HCT116 (cell line): ENCODE measurements around the gene FAM237B. TPM values are rescaled to one million over a fixed set of nuclear protein-coding genes. Genes with fewer than 3 reads are reported as not detected.

Source experiments
- ATAC-seq: fragments of 200-7000 bp; cut with Tn5 transposase; 2 replicates; pipeline ENCODE4 v1.9.1; 2020; ENCODE audit warnings: mild to moderate bottlenecking, moderate library complexity
- BruUV-seq: library from RNA; stranded (reverse); fragments of 400-500 nt; replicated peaks from 2 replicates; lab custom pipeline; 2021; lab: Mats Ljungman, UMichigan
- CTCF ChIA-PET: fragments of 300-600 bp; sonication (Branson Sonifier 250); formaldehyde crosslinking; loops from one replicate; lab custom pipeline; 2021; ENCODE audit warnings: antibody characterized with exemption; lab: Charles Lee
- POLR2A ChIA-PET: fragments of 300-600, 350-600 bp; sonication (Branson Sonifier 250); formaldehyde crosslinking; loops from one replicate; lab custom pipeline; 2021; ENCODE audit warnings: antibody characterized with exemption; lab: Charles Lee
- RAD21 ChIA-PET, 2 experiments: fragments of 300-600 bp; sonication (Branson Sonifier 250); formaldehyde crosslinking; loops; one replicate each; lab custom pipeline; 2023; ENCODE audit warnings: low total read pairs in 2 of 2; ENCODE audit not compliant: uncharacterized antibody in 2 of 2, unreplicated experiment in 2 of 2, low non-redundant PET in 1 of 2; lab: Charles Lee
- DNase-seq: peaks from one replicate; pipeline ENCODE4 v3.0.0-alpha.2; 2010; ENCODE audit warnings: low read depth, low spot score
- H2AFZ ChIP-seq: fragments of 200-600 bp; shearing (Covaris generic), sonication (generic); 2 replicates; pipeline ENCODE4 v1.6.1; 2017; ENCODE audit warnings: low read depth, mixed run types, mixed read lengths, antibody characterized with exemption, low read length; ENCODE audit not compliant: poor library complexity, severe bottlenecking
- H3K27ac ChIP-seq: 2 replicates; pipeline ENCODE4 v1.5.1; 2012; ENCODE audit warnings: low read depth, low read length
- H3K27me3 ChIP-seq: fragments of 200-600 bp; sonication (generic); 2 replicates; pipeline ENCODE4 v1.6.1; 2016; ENCODE audit warnings: mixed run types, low read length, mixed read lengths; ENCODE audit not compliant: insufficient read depth
- H3K36me3 ChIP-seq, 2 experiments: fragments of 200-500 bp in 1 of 2; fragments of 200-600 bp in 1 of 2; sonication (Bioruptor generic) in 1 of 2; sonication (generic) in 1 of 2; 2 replicates each; pipeline versions ENCODE4 v1.5.1 to v1.6.1; 2014 to 2016; ENCODE audit warnings: low read length in 2 of 2, inconsistent platforms in 1 of 2, mixed read lengths in 1 of 2, mixed run types in 1 of 2; ENCODE audit not compliant: insufficient read depth in 2 of 2, control insufficient read depth in 1 of 2
- H3K4me1 ChIP-seq, 2 experiments: fragments of 200-600 bp in 1 of 2; sonication (generic) in 1 of 2; 2 replicates each; pipeline versions ENCODE4 v1.5.1 to v1.6.1; 2012 to 2017; ENCODE audit warnings: low read length in 2 of 2, inconsistent platforms in 1 of 2, mild to moderate bottlenecking in 1 of 2, mixed read lengths in 1 of 2, mixed run types in 1 of 2, moderate library complexity in 1 of 2; ENCODE audit not compliant: insufficient read depth in 2 of 2, control insufficient read depth in 1 of 2
- H3K4me2 ChIP-seq: fragments of 200-600 bp; sonication (generic); 2 replicates; pipeline ENCODE4 v1.6.1; 2017; ENCODE audit warnings: mixed run types, low read length, mixed read lengths
- H3K4me3 ChIP-seq, 2 experiments: fragments of 200-600 bp in 1 of 2; sonication (generic) in 1 of 2; replicated peaks in 1 of 2; 2 replicates each; pipeline ENCODE4 v1.5.1; 2011 to 2016; ENCODE audit warnings: low read length in 2 of 2, control low read depth in 1 of 2, low read depth in 1 of 2, mild to moderate bottlenecking in 1 of 2, mixed read lengths in 1 of 2, mixed run types in 1 of 2
- H3K79me2 ChIP-seq: fragments of 200-600 bp; sonication (generic); 2 replicates; pipeline ENCODE4 v1.6.1; 2017; ENCODE audit warnings: mild to moderate bottlenecking, mixed run types, low read length, moderate library complexity, mixed read lengths; ENCODE audit not compliant: insufficient read depth
- H3K9ac ChIP-seq: fragments of 200-600 bp; sonication (generic); 2 replicates; pipeline ENCODE4 v1.6.1; 2016; ENCODE audit warnings: low read length, mixed read lengths
- H3K9me2 ChIP-seq: fragments of 200-600 bp; sonication (generic), shearing (Covaris generic); 2 replicates; pipeline ENCODE4 v1.6.1; 2017; ENCODE audit warnings: mixed run types, mild to moderate bottlenecking, moderate library complexity; ENCODE audit not compliant: insufficient read depth
- H3K9me3 ChIP-seq, 2 experiments: fragments of 200-500 bp in 1 of 2; fragments of 200-600 bp in 1 of 2; sonication (Bioruptor generic) in 1 of 2; sonication (generic) in 1 of 2; 2 replicates each; pipeline ENCODE4 v1.6.1; 2014 to 2017; ENCODE audit warnings: low read length in 2 of 2, mixed read lengths in 2 of 2, inconsistent platforms in 1 of 2, low read depth in 1 of 2, mild to moderate bottlenecking in 1 of 2, mixed run types in 1 of 2, moderate library complexity in 1 of 2; ENCODE audit not compliant: control insufficient read depth in 1 of 2, insufficient read depth in 1 of 2
- H4K20me1 ChIP-seq: fragments of 200-600 bp; sonication (generic), shearing (Covaris generic); 2 replicates; pipeline ENCODE4 v1.6.1; 2017; ENCODE audit warnings: mixed run types, mild to moderate bottlenecking, moderate library complexity; ENCODE audit not compliant: insufficient read depth
- CBX3 ChIP-seq: IDR thresholded peaks from 2 replicates; pipeline ENCODE4 v1.6.1; 2012; ENCODE audit warnings: low read depth
- CEBPB ChIP-seq: IDR thresholded peaks from 2 replicates; pipeline ENCODE4 v1.6.1; 2012; ENCODE audit warnings: low read depth
- EGR1 ChIP-seq: IDR thresholded peaks from 2 replicates; pipeline ENCODE4 v1.6.1; 2012; ENCODE audit warnings: low read depth
- ELF1 ChIP-seq: IDR thresholded peaks from 2 replicates; pipeline ENCODE4 v1.6.1; 2012; ENCODE audit warnings: low read depth, borderline replicate concordance
- EZH2phosphoT487 ChIP-seq: fragments of 200-600 bp; IDR thresholded peaks from 2 replicates; pipeline ENCODE4 v1.6.1; 2018; ENCODE audit warnings: antibody characterized with exemption, borderline replicate concordance
- FOSL1 ChIP-seq: IDR thresholded peaks from 2 replicates; pipeline ENCODE4 v1.6.1; 2012; ENCODE audit warnings: low read depth
- JUND ChIP-seq: IDR thresholded peaks from 2 replicates; pipeline ENCODE4 v1.6.1; 2012
- POLR2A ChIP-seq: IDR thresholded peaks from 2 replicates; pipeline ENCODE4 v1.7.0; 2011; ENCODE audit warnings: borderline replicate concordance; ENCODE audit not compliant: insufficient read depth, insufficient read length; ENCODE audit errors: extremely low read depth
- POLR2AphosphoS5 ChIP-seq: IDR thresholded peaks from 2 replicates; pipeline ENCODE4 v1.6.1; 2011; ENCODE audit warnings: mild to moderate bottlenecking, low read depth, low read length, moderate library complexity
- RAD21 ChIP-seq: IDR thresholded peaks from 2 replicates; pipeline ENCODE4 v1.6.1; 2012; ENCODE audit warnings: low read depth, mild to moderate bottlenecking
- SP1 ChIP-seq: IDR thresholded peaks from 2 replicates; pipeline ENCODE4 v1.6.1; 2012; ENCODE audit warnings: low read depth
- SRF ChIP-seq: IDR thresholded peaks from 2 replicates; pipeline ENCODE4 v1.6.1; 2012; ENCODE audit warnings: low read depth
- TCF7L2 ChIP-seq: IDR thresholded peaks from 2 replicates; pipeline ENCODE4 v1.7.0; 2011; ENCODE audit warnings: borderline replicate concordance, inconsistent platforms; ENCODE audit not compliant: insufficient read depth, insufficient read length; ENCODE audit errors: extremely low read depth
- YY1 ChIP-seq: IDR thresholded peaks from 2 replicates; pipeline ENCODE4 v1.6.1; 2011; ENCODE audit warnings: low read length, low read depth, moderate library complexity, mild to moderate bottlenecking; ENCODE audit not compliant: insufficient replicate concordance; ENCODE audit errors: extremely low read depth
- ZFX ChIP-seq: fragments of 450-650 bp; IDR thresholded peaks from 2 replicates; pipeline ENCODE4 v1.6.1; 2017
- intact Hi-C: fragments of 100-400 bp; cut with micrococcal nuclease; formaldehyde crosslinking; loops from 2 replicates; pipeline ENCODE4 v1.10.0; 2022
- total RNA-seq: library from RNA; stranded (reverse); gene quantifications from one replicate; pipeline ENCODE4 v1.2.1, GENCODE V29; 2021; ENCODE audit not compliant: unreplicated experiment
- TF ChIP-seq, protein P1 (sequence below): IDR thresholded peaks from 2 replicates; pipeline ENCODE4 v1.6.1; 2012
- TF ChIP-seq, protein P2 (sequence below): IDR thresholded peaks from 2 replicates; pipeline ENCODE4 v1.6.1; 2011; ENCODE audit warnings: mild to moderate bottlenecking, low read length, moderate library complexity; ENCODE audit not compliant: insufficient replicate concordance; ENCODE audit errors: extremely low read depth
- TF ChIP-seq, protein P3 (sequence below): IDR thresholded peaks from 2 replicates; pipeline ENCODE4 v1.6.1; 2012; ENCODE audit warnings: low read depth
- TF ChIP-seq, protein P4 (sequence below): IDR thresholded peaks from 2 replicates; pipeline ENCODE4 v1.6.1; 2012

FAM237B gene
- total RNA-seq, 1 experiment from 2014 or later: not detected

DNA sequence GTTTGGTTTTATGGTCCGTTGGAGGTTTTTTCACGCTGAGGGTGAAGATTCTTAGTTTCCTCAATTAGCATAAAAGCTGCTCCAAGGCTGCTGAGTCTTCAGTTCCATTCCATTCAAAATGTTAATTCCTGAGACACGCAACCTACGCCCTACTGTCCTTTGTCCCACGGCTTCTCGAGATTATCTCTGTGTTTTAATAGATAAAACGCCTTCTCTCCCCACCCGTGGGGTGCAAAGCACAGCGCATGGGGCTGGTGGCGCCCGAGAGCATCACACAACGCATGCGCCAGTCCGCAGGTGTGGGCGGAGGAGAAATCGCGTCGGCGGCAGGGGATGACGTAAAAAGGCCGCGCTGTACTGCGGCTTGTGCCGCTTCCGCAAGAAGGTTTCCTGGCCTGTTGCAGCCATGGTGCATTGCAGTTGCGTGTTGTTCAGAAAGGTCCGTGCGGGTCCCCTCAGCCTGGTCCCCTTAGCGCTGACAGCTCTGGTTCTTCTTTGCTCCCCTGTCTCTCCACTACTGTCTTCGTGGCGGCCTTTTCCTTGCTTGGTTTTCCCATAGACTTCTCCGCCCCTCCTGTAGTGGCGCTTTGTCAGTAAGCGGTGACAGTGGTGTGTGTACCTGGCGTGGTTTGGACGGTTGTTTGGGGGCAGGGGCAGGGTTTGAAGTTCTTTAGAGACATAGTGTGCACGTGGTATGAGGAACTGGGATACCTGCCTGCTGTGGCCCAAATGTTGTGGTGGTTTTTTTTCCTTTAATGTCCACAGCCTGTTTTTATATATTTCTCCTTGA is 25.4 kb upstream of the FAM237B start, which contains the start of gene GTPBP10 (continued):
- TF ChIP-seq RAD21: peak; percentile 15; the same call in 1 of the 2 replicates
- TF ChIP-seq, protein P1, sequence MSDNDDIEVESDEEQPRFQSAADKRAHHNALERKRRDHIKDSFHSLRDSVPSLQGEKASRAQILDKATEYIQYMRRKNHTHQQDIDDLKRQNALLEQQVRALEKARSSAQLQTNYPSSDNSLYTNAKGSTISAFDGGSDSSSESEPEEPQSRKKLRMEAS: peak; percentile 93
- TF ChIP-seq ZFX: peak; percentile 89
- TF ChIP-seq CEBPB: 0 out of 2 replicates have a peak, but pooled peaks have one; percentile 19

DNA sequence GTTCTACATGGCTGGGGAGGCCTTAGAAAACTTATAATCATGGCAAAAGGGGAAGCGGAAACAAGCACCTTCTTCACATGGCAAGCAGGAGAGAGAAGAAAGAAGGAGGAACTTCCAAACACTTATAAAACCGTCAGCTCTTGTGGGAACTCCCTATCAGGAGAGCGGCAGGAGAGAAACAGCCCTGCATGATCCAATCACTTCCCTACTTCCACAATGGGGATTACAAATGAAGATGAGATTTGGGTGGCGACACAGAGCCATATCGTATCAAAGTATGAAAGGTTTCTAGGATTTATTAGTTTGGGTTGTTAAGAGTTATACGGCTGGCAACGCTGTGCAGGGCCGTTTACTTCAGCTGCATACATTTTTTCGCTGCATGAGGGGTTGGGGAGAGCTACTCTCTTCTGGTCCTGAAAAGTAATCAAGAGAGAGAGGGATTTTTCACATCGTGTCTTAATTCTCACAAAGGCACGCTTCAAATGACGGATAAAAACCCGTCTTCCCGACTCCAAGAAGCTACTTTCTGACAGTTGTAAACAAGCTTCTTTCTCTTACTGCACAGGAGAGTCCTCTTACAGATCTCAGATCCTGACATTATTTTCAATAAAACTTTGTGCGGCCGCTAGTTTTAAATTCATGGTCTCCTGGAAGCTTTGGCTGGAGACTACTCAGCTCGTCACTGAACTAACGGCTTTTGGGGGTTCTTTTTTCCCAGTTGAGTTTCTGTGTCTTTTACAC is 24.7 kb upstream of the FAM237B start:
- CTCF ChIA-PET: no interaction called here
- Histone ChIP-seq H3K4me3 (peak overlapping the region; percentile 97 to 99), H3K4me1 (peaks cover 0 to 14% of the 10 kb centered on the region in 2 experiments; a peak in 2 of 4 replicates), H2AFZ (peak overlapping the region; percentile 41), H3K9ac (peak overlapping the region; percentile 87), H3K36me3 (no peaks in the 10 kb centered on the region), H3K4me2 (peak overlapping the region; percentile 75), H3K27me3 (no peaks in the 10 kb centered on the region), H3K79me2 (peaks cover 41% of the 10 kb centered on the region), H3K27ac (no peak overlapping the region), H3K9me2 (no peaks in the 10 kb centered on the region), H4K20me1 (no peaks in the 10 kb centered on the region), H3K9me3 (no peaks in the 10 kb centered on the region)
- BruUV-seq: TSS peak; percentile 93
- ATAC-seq: no peak
- intact Hi-C loops: loop anchor here (1.0 kb wide), 1 partner anchor 58 kb away; the partner anchor contains the start of gene CLDN12
- POLR2A ChIA-PET: no interaction called here
- DNase-seq: no peak
- RAD21 ChIA-PET: no interaction called here
- TF ChIP-seq JUND (no peak), ELF1 (no peak), POLR2A (no peak), TCF7L2 (no peak), CBX3 (no peak), EGR1 (no peak), SRF (no peak), FOSL1 (no peak), ZFX (no peak), YY1 (no peak), RAD21 (no peak), POLR2AphosphoS5 (no peak), SP1 (no peak), EZH2phosphoT487 (no peak)
- TF ChIP-seq, protein P2, sequence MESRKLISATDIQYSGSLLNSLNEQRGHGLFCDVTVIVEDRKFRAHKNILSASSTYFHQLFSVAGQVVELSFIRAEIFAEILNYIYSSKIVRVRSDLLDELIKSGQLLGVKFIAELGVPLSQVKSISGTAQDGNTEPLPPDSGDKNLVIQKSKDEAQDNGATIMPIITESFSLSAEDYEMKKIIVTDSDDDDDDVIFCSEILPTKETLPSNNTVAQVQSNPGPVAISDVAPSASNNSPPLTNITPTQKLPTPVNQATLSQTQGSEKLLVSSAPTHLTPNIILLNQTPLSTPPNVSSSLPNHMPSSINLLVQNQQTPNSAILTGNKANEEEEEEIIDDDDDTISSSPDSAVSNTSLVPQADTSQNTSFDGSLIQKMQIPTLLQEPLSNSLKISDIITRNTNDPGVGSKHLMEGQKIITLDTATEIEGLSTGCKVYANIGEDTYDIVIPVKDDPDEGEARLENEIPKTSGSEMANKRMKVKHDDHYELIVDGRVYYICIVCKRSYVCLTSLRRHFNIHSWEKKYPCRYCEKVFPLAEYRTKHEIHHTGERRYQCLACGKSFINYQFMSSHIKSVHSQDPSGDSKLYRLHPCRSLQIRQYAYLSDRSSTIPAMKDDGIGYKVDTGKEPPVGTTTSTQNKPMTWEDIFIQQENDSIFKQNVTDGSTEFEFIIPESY: no peak
- TF ChIP-seq, protein P3, sequence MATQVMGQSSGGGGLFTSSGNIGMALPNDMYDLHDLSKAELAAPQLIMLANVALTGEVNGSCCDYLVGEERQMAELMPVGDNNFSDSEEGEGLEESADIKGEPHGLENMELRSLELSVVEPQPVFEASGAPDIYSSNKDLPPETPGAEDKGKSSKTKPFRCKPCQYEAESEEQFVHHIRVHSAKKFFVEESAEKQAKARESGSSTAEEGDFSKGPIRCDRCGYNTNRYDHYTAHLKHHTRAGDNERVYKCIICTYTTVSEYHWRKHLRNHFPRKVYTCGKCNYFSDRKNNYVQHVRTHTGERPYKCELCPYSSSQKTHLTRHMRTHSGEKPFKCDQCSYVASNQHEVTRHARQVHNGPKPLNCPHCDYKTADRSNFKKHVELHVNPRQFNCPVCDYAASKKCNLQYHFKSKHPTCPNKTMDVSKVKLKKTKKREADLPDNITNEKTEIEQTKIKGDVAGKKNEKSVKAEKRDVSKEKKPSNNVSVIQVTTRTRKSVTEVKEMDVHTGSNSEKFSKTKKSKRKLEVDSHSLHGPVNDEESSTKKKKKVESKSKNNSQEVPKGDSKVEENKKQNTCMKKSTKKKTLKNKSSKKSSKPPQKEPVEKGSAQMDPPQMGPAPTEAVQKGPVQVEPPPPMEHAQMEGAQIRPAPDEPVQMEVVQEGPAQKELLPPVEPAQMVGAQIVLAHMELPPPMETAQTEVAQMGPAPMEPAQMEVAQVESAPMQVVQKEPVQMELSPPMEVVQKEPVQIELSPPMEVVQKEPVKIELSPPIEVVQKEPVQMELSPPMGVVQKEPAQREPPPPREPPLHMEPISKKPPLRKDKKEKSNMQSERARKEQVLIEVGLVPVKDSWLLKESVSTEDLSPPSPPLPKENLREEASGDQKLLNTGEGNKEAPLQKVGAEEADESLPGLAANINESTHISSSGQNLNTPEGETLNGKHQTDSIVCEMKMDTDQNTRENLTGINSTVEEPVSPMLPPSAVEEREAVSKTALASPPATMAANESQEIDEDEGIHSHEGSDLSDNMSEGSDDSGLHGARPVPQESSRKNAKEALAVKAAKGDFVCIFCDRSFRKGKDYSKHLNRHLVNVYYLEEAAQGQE: no peak
- TF ChIP-seq, protein P4, sequence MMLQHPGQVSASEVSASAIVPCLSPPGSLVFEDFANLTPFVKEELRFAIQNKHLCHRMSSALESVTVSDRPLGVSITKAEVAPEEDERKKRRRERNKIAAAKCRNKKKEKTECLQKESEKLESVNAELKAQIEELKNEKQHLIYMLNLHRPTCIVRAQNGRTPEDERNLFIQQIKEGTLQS: no peak
